Liver (tissue), 3 donors: ENCODE results near the gene TARBP1.

Source experiments
- GABPA ChIP-seq, 2 donors: IDR thresholded peaks in 1 of 2; conservative IDR thresholded peaks in 1 of 2; 2 replicates each; pipeline ENCODE4 v1.6.1; 2016; ENCODE audit warnings: antibody characterized with exemption in 2 of 2, mild to moderate bottlenecking in 1 of 2, moderate library complexity in 1 of 2
- TAF1 ChIP-seq: conservative IDR thresholded peaks from 2 replicates; pipeline ENCODE4 v1.6.1; 2016; ENCODE audit warnings: antibody characterized with exemption, mild to moderate bottlenecking
- TF ChIP-seq, protein P1 (sequence below): fragments of 150-350 bp; IDR thresholded peaks from 2 replicates; pipeline ENCODE4 v1.5.1; 2017; ENCODE audit warnings: improper control_type of control experiment, low read depth, low read length; ENCODE audit not compliant: missing input control
- donor health status: healthy.
- donor health status: healthy.

DNA sequence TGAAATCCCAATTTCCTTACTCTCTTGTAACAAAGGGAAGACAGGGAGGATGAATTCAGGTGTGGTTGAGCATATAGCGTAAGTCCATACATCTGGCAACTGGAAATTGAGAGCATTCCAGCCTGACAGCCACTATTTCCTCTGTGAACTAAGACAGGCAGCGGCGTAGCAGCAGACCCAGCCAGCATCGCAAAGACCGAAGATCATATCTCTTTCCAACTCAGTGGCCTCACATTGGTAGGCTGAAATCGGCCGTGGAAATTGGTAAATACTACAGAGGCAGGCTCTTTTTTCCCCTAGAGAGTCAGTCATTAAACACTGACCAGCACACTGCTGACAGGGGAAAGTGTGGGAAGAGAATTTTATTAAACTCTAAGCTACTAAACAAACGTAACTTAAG is 43.4 kb downstream of the TARBP1 start:
- TF ChIP-seq GABPA (IDR thresholded peaks at IDR 0.05 in 1 of 2, conservative IDR thresholded peaks at IDR 0.05 in 1 of 2) (no peak), TAF1 (no peak)
- TF ChIP-seq, protein P1, sequence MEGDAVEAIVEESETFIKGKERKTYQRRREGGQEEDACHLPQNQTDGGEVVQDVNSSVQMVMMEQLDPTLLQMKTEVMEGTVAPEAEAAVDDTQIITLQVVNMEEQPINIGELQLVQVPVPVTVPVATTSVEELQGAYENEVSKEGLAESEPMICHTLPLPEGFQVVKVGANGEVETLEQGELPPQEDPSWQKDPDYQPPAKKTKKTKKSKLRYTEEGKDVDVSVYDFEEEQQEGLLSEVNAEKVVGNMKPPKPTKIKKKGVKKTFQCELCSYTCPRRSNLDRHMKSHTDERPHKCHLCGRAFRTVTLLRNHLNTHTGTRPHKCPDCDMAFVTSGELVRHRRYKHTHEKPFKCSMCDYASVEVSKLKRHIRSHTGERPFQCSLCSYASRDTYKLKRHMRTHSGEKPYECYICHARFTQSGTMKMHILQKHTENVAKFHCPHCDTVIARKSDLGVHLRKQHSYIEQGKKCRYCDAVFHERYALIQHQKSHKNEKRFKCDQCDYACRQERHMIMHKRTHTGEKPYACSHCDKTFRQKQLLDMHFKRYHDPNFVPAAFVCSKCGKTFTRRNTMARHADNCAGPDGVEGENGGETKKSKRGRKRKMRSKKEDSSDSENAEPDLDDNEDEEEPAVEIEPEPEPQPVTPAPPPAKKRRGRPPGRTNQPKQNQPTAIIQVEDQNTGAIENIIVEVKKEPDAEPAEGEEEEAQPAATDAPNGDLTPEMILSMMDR: no peak
